GM12872 (cell line): ENCODE data around the gene MAST4.

Experiments
- TF ChIP-seq, protein P1 (sequence below): IDR thresholded peaks from 3 replicates; pipeline ENCODE4 v1.5.1; 2011; ENCODE audit warnings: low read depth, mild to moderate bottlenecking, low read length, moderate library complexity; ENCODE audit not compliant: insufficient read depth

The MAST4 gene

DNA sequence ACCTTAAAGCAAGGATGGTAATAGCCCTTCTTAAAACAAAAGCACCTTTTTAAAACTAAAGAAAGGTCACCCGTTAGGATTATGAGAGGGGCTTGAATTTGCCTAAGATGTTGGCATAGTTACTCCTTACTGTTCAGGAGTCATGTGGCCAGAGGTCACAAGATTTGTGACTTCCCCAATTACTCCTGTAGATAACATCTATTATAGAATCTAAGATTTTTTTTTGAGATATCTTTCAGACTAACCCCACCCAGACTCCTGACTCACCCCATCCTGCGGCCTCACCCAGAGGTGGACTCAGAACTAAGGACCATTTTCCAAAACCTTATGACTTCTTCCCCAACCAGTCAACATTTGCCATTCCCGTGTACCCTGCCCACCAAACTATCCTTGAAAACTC is 598.0 kb downstream of the MAST4 start:
- TF ChIP-seq, protein P1, sequence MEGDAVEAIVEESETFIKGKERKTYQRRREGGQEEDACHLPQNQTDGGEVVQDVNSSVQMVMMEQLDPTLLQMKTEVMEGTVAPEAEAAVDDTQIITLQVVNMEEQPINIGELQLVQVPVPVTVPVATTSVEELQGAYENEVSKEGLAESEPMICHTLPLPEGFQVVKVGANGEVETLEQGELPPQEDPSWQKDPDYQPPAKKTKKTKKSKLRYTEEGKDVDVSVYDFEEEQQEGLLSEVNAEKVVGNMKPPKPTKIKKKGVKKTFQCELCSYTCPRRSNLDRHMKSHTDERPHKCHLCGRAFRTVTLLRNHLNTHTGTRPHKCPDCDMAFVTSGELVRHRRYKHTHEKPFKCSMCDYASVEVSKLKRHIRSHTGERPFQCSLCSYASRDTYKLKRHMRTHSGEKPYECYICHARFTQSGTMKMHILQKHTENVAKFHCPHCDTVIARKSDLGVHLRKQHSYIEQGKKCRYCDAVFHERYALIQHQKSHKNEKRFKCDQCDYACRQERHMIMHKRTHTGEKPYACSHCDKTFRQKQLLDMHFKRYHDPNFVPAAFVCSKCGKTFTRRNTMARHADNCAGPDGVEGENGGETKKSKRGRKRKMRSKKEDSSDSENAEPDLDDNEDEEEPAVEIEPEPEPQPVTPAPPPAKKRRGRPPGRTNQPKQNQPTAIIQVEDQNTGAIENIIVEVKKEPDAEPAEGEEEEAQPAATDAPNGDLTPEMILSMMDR: no peak

DNA sequence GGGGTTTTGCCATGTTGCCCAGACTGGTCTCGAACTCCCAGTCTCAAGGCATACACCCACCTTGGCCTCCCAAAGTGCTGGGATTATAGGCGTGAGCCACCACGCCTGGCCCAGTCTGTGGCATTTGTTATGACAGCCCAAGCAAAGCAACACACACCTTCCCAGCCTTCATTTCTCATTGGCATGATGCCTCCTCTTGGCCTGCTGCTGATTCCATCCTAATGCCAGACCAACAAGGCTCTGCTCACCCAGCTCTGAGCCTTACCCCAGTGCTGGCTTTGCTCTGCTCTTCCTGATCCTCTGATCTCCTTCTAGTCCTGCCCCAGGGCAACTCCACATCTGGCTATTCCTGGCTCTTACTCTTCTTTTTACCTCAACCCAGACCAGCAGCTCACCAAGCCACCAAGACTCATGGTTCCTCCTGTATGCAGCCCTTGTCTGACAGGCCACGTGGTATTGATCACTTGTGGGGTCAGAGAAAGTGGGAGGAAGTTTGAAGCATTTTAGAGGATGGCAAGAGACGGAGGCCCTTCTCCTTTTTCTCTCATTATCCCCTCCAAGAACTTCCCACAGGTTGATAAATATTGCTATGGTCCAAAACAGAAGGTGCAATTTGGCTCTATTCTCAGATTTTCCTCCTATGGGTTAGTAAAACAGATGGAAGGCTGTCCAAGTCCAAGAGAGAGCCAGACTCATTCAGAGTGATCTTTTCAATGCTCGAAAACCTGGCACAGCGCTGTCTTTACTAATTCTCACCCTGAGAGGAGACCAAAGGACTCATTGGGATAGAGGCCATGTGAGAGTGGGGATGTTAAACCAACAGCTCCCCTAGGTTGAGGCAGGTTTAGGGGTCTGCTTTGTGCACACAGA is 599.4 kb downstream of the MAST4 start:
- TF ChIP-seq, protein P1: no peak

DNA sequence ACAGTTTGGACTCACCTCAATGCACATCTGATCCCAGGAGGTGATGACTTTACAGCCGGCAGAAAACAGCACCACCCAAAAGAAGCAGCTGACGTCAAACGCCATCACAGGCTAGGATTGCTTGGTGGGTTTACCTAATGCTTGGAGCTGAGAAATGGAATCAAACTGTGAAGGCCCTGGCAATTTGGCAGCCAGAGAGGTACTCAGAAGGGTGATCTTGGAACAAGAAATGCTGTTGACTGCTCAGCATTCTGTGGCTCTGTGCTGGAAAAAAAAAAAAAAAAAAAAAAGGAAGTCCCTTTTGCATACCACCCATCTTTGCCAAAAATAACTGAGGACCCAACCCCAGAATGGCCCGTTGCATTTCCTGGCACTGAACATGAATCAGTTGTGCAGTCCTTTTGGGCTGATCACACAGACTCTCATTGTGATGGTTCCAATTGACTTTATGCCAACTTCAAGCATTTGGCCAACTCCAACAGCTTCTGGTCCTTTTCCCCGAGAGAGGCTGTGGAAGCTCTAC is 600.4 kb downstream of the MAST4 start, which contains the start of gene CD180:
TSS of gene CD180 (minus strand) at position 263 of the 523 bp plus-strand sequence. CDS start at position 105, 158 bp downstream.
- TF ChIP-seq, protein P1: no peak

DNA sequence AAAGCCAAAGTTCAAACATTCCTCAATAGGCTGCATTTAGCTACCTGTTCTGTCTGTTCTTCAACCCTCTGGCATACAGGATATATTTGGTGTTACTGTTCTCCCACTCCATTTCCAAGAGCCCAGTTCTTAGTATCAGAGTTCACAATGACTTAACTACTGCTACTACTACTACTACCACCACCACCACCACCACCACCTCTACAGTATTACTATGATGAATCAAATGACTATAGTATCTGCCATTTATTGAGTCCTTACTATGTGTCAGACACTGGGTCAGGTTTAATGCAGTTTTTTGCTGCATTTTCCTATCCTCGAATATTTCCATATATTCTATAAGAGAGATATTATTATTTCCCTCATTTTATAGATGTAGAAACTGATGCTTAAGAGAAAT is 601.3 kb downstream of the MAST4 start:
- TF ChIP-seq, protein P1: no peak

DNA sequence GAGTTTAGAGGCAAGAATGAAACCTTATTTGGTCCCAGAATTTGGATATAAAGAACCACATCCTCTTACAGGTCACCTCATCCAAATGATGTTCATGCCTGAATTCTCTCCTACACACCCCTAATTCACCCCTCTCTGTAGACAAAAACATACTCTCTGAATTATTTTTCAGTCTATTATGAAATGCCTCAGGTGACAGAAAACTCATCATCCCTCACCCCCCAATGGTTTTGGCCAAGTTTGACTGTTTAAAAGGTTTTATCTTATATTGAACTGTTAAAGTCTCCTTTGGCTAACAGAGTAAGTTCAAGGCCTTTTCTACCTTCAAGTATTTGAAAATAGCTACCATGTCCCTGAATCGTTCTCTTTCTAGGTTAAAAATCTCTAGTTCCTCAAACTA is 602.7 kb downstream of the MAST4 start:
- TF ChIP-seq, protein P1: no peak

DNA sequence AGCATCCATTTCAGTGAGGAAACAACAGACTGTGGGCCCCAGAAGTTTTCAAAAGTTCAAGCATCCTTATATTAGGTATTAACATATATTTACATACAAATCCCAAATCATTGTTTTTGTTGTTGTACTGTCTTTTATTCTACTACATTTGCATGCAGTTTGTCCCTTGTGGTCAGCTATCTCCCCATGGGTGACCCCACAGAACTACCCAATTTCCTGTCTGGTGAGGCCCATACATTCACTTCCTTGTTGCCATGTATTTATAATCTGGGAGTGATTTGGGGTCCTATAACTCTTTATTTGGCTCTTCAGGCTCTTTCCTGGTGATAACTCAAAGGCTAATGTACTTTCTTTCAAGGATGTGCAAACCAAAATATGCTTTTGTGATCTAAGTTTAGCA is 603.7 kb downstream of the MAST4 start:
- TF ChIP-seq, protein P1: no peak

DNA sequence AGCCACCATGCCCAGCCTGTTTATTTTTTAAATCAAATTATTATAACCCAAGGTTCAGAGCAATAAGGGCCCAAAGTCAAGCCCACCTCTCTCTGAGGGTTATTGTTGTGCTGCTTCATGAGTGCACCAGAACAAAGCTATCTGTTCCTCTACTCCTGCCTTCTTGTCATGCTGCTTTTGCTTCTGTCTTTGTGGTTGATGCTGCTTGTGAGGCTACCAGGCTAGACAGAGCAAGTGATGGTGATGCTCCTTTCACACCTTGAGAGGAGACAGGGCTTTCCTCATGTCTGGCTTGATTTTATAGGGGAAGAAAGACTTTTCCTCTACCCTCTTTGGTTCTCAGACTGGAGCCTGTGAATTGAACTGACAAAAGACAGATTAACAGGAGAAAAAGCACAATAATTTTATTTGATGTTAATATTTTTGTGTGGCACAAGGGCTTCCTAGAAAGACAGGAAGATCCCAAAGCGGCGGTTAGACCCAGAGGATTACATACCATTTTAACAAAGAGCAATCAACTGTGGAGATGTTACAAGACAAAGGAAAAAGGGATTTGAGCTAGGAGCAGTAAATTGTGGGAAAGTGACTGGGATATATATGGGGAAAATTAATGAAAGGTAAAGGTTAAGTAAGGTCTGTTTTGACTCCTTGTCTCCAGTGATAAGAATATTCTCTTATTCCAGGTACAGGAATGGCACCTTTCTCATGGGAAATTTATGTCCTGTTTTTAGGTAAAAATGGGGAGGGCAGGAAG is 604.8 kb downstream of the MAST4 start:
- TF ChIP-seq, protein P1: no peak
